Spleen (tissue), 7 donors: ENCODE data around the gene KIAA0825.

Experiments
- CTCF ChIP-seq, 11 experiments: fragments of 200-600 bp in 7 of 11; fragments of 450-650 bp in 4 of 11; sonication (generic) in 4 of 11; IDR thresholded peaks in 8 of 11; conservative IDR thresholded peaks in 3 of 11; 1 replicate in 7 of 11; 2 replicates in 4 of 11; pipeline versions ENCODE4 v1.4.0 to v1.8.0; 2016 to 2021; ENCODE audit warnings: antibody characterized with exemption in 11 of 11, inconsistent platforms in 4 of 11, mild to moderate bottlenecking in 1 of 11
- POLR2A ChIP-seq, 3 donors: fragments of 450-650 bp; IDR thresholded peaks; one replicate each; pipeline ENCODE4 v1.5.1; 2017; ENCODE audit warnings: antibody characterized with exemption in 3 of 3, mild to moderate bottlenecking in 1 of 3
- POLR2AphosphoS5 ChIP-seq, 3 donors: sonication (generic); formaldehyde crosslinking; IDR thresholded peaks; one replicate each; pipeline ENCODE4 v1.5.1; 2017; ENCODE audit warnings: antibody characterized with exemption in 3 of 3
- donor health status: DM: no; HTN: no; CAD: no; lungs with moderate emphysema.
- donor health status: DM: no; HTN: no; CAD: no.
- donor health status: DM: no; HTN: no; CAD: no.

GRCh38 chr5:94345257-94345656 lies 273.1 kb downstream of the KIAA0825 start:
- TF ChIP-seq POLR2A (IDR thresholded peaks at IDR 0.05): no peak
- no peak for TF ChIP-seq CTCF (IDR thresholded peaks at IDR 0.05 in 8 of 11, conservative IDR thresholded peaks at IDR 0.05 in 3 of 11)
- no peak for TF ChIP-seq POLR2AphosphoS5 (IDR thresholded peaks at IDR 0.05)
